Measurements from ENCODE around the gene PGD. TPM values are rescaled to one million over a fixed set of nuclear protein-coding genes. Genes with fewer than 3 reads are reported as not detected.

The PGD gene
- total RNA-seq, 4 donors from 2014 or later: 153 to 357 (median 196) TPM

- H3K4me3 ChIP-seq (replicated peaks in 1 of 3): no peak overlapping the region
- peaks cover 32 to 36% of the 10 kb centered on the region in 2 donors for H3K4me1 ChIP-seq
- H3K27ac ChIP-seq: peak overlapping the region; percentile 59 to 88 (median 60)
- no peaks in the 10 kb centered on the region for H3K27me3 ChIP-seq
- DNase-seq: peak; percentile 9 to 18
- H3K36me3 ChIP-seq: no peaks in the 10 kb centered on the region
- no peaks in the 10 kb centered on the region for H3K9me3 ChIP-seq
- WGBS, 2 donors: 78 to 80% methylated on average over 12 of the region's 12 CpGs
- intact Hi-C loops (cut with DNase I): no loop called here
- TF ChIP-seq CTCF (IDR thresholded peaks at IDR 0.05) (no peak), POLR2A (IDR thresholded peaks at IDR 0.05) (no peak)
Observed at GRCh38 chr1:10386761-10387676, 11.8 kb upstream of the PGD start.

GRCh38 chr1:10387677-10388386 lies 11.0 kb upstream of the PGD start:
- no peak overlapping the region for H3K4me3 ChIP-seq (replicated peaks in 1 of 3)
- no peaks in the 10 kb centered on the region for H3K9me3 ChIP-seq
- H3K27me3 ChIP-seq: no peaks in the 10 kb centered on the region
- intact Hi-C loops (cut with DNase I): no loop called here
- TF ChIP-seq POLR2A (IDR thresholded peaks at IDR 0.05) (no peak), CTCF (IDR thresholded peaks at IDR 0.05) (no peak)
- WGBS, 2 donors: 11 to 17% methylated on average over 3 of the region's 3 CpGs
- no peaks in the 10 kb centered on the region for H3K36me3 ChIP-seq
- H3K27ac ChIP-seq: peak overlapping the region; percentile 59 to 88 (median 60)
- H3K4me1 ChIP-seq: peaks cover 31 to 32% of the 10 kb centered on the region in 2 donors
- peak; percentile 68 to 79 for DNase-seq

GRCh38 chr1:10388387-10388715 lies 10.5 kb upstream of the PGD start:
- Histone ChIP-seq H3K36me3 (no peaks in the 10 kb centered on the region), H3K27me3 (no peaks in the 10 kb centered on the region), H3K9me3 (no peaks in the 10 kb centered on the region), H3K27ac (peak overlapping the region; percentile 59 to 88 (median 60)), H3K4me3 (replicated peaks in 1 of 3) (no peak overlapping the region), H3K4me1 (peaks cover 31 to 32% of the 10 kb centered on the region in 2 donors)
- WGBS, 2 donors: 68 to 74% methylated on average over 3 of the region's 3 CpGs
- intact Hi-C loops (cut with DNase I): no loop called here
- no peak for TF ChIP-seq POLR2A (IDR thresholded peaks at IDR 0.05)
- TF ChIP-seq CTCF (IDR thresholded peaks at IDR 0.05): no peak
- no peak for DNase-seq

- H3K27ac ChIP-seq: peak overlapping the region; percentile 59 to 88 (median 60)
- peaks cover 31 to 32% of the 10 kb centered on the region in 2 donors for H3K4me1 ChIP-seq
- intact Hi-C loops (cut with DNase I): no loop called here
- H3K4me3 ChIP-seq (replicated peaks in 1 of 3): no peak overlapping the region
- no peaks in the 10 kb centered on the region for H3K36me3 ChIP-seq
- H3K27me3 ChIP-seq: no peaks in the 10 kb centered on the region
- TF ChIP-seq CTCF (IDR thresholded peaks at IDR 0.05) (no peak), POLR2A (IDR thresholded peaks at IDR 0.05) (no peak)
- H3K9me3 ChIP-seq: no peaks in the 10 kb centered on the region
- WGBS, 2 donors: 69 to 75% methylated on average over 6 of the region's 6 CpGs
- DNase-seq: peak; percentile 64 to 78
Observed at GRCh38 chr1:10389271-10389973, 9.4 kb upstream of the PGD start.

All from thyroid gland (tissue), 4 donors.